Stimulated activated CD8-positive, alpha-beta memory T cell treated with anti-CD3 and anti-CD28 coated beads, Interleukin-15, amount 100 ng/mL, for 4 hours (primary cell): ENCODE measurements around the gene PPP2R5E.

Experiments
- DNase-seq, 2 donors: peaks; one replicate each; pipeline ENCODE4 v3.0.0-alpha.2; 2020; ENCODE audit warnings: low read depth in 2 of 2

The PPP2R5E gene

GRCh38 chr14:63472986-63473788 is 70.0 kb downstream of the PPP2R5E start:
- no peak for DNase-seq

DNA sequence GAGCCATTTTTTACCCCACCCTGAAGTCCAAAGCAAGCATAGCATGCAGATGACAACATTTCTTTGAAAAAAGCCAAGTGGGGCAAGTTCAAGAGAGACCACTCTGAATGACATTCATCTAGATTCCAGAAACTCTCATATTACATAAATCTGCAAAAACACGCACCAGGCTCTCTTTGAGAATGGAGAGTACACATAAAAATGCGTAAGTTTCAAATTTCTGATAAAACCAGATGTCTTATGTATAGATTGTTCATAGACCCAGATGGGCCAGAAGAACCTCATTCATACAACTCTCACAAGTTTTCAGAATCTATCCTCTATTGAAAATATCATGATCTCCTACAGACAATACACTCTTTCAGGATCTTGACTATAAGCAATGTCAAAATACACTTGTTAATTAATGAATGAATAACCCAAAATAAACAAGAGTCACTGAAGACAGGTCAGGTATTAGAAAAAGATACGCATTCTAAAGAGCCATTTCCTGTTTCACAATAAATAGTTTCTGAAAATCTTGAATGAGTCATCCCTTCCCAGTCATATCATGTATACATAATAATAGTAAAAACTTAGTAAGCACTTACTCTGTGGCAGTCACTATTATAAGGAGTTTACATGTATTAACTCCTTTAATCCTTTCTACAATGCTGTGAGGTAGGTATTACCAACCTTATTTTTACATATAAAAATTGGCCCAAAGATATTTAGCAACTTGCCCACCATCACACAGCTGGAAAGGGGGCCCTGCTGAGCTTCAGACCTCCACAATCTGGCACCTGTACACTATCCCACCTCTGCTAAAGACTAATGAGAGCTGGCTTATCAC is 72.0 kb downstream of the PPP2R5E start:
- no peak for DNase-seq

- no peak for DNase-seq
Measured at GRCh38 chr14:63468294-63468693, 74.9 kb downstream of the PPP2R5E start.

- no peak for DNase-seq
Measured at GRCh38 chr14:63467440-63468072, 75.6 kb downstream of the PPP2R5E start.

GRCh38 chr14:63465347-63465746 is 77.8 kb downstream of the PPP2R5E start:
- no peak for DNase-seq

- no peak for DNase-seq
Measured at GRCh38 chr14:63460680-63461369, 82.4 kb downstream of the PPP2R5E start.

DNA sequence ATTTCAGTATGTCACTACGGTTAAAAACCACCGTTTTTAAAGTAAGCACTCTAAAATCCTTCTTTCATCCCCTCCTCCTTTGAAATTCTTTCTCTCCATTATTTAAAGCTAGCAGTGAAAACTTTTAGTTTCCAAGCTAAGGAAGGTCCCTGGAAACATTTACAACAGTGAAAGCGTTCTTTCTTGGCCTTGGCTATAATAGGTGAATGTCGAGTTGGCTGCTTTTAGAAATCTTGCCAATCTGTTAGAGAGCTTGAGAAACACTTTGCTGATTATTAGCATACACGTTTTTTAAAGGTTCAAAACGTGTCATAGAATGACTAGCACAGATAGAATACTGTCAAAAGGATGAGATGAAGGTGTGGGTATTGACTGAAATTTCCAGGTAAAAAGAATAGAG is 83.4 kb downstream of the PPP2R5E start:
- no peak for DNase-seq

DNA sequence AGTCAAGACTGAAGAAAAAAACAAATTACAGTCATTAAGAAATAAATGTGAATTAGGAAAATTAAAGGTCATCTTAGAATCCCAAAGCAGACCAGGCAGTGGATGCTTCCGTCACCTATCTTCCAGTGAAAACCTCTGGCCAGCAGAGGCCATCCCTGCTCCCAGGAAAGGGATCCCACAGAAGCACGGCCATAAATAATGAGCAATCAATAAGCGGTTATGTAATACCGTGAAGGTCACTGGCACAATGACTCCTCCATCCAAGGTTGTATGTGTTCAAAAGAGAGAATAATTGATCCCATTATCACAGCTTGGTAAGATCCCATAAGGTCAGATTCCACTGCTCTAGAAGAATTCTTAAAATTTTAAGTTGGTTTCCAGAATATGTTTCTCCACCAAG is 85.7 kb downstream of the PPP2R5E start:
- DNase-seq: no peak

DNA sequence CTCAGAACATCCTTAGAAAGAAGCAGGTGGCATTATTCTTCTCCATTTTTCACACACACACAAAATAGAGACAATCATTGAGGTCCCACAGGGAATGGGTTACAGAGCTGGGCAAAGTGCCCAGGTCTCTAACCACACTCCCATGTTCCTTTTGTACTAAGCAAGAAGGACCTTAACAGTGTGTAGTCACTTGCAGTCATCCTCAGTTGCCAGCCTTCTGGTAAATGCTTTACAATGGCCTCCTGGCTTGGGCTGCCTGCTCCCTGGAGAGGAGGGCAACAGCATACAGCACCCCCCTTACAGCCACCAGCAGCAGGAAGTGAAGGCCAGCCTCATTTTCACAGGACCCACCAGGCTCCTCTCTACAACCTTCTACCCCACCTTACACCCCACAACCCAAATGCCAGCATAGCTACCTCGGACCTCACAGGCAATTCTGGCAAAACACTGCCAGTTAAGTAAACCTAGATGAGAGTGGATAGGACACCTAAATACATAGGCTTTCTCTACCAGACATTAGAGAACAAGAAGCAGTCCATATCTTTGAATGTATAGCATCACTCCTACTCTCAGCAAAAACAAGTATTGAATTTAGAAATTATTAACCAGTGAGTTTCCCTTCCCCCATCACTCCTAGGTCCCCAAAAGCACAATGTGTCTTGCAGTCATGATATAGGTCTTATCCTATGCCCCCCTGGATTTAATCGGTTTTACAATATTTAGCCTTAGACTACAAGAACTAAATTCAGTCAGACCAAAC is 88.1 kb downstream of the PPP2R5E start:
- no peak for DNase-seq

GRCh38 chr14:63454436-63454835 is 88.7 kb downstream of the PPP2R5E start:
- DNase-seq: no peak

DNA sequence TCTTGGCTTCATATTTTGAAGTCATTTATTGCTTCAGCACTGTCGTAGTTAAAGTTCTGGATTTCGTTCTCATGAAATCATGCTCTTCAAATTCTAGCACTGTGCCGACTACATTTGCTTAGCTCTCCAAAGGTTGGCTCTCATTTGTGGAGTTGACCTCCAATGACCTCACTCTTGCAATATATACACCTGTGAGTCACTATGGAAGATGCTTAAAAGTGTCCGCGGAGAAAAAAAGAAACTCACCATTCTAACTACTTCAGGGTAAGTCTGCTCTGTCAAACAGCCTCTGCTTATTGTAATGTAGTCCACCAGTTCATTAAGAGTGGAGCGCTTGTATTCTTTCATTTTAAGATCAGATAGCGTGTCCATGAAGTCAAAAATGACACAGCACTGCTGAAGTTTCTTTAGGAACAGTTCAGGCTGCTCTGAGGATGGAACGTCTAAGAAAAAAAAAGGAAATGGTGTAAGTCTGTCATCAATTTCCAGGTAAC is 89.7 kb downstream of the PPP2R5E start:
- DNase-seq: no peak

DNA sequence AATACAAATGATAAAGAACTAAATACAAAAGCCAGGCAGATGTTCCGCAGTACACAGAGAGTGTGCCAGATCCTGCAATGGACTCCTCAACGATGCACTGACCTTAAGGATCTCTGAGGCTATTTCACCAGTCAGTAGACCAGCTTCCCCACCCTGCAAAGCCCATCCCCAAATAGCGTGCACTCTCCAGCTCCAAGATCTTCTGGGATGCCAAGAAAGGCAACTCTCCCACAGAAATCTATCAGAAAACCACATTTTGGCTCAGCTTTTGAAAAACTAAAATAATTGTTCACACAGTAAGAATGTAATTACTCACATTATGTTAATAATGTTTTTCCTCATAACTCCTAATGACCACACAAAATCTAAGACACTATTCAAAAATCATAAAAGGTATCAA is 90.4 kb downstream of the PPP2R5E start:
- no peak for DNase-seq

DNA sequence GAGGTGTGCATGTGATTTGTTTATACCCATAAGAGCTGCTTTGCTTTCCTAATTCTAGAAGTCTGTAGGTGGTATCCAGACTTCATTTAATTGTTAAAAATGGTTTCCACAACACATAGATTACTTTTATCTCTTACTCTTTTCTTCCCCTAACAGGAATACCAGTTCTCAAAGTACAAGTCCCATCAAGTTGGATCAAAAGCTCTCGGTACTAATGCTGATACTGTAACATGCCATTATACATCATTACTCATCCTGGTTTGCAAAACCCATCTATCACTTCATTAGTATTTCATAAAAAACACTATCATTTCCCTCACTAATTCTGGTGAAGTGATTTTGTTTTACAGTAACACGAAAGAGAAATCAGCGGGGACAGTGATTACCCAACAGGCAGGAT is 94.3 kb downstream of the PPP2R5E start:
- no peak for DNase-seq

DNA sequence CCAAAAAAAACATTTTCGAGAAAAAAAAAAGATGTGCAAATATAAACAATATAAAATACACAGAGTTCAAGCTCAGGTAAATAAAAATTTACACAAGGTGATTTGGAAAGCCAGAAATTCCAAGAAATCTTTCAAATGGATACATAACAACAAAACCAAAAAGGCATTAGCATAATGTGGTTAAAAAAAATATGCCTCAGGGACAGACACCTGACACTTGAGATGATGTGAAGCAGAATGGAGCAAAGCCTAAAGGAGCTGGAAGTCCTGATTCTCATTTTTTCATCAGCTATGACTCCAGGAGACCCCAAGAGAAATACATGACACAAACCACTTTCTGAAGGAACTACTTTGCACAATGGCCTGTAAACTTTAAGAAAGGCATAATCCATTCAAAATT is 98.6 kb downstream of the PPP2R5E start:
- no peak for DNase-seq

GRCh38 chr14:63443988-63444387 is 99.2 kb downstream of the PPP2R5E start:
- DNase-seq: no peak

DNA sequence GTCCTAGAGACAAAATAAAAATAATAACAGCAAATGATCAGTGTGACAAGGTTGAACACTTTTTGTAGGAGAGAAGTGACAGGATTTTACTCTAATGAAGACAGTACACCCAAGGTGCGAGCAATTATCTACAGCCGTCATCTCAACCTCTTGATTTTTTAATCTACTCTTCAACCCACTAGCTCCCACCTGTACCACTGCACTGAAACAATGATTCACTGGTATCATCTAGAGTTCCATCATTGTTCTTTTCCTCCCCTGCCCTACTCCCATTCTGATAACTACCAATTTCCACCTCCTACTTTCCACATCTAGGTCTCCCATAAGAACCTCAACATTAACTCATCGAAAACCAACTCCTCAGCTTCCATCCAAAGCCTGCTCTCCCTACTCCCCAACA is 99.8 kb downstream of the PPP2R5E start:
- no peak for DNase-seq

GRCh38 chr14:63438065-63438757 is 105.0 kb downstream of the PPP2R5E start:
- peak in 1 of 2 donors; percentile 5 for DNase-seq

DNA sequence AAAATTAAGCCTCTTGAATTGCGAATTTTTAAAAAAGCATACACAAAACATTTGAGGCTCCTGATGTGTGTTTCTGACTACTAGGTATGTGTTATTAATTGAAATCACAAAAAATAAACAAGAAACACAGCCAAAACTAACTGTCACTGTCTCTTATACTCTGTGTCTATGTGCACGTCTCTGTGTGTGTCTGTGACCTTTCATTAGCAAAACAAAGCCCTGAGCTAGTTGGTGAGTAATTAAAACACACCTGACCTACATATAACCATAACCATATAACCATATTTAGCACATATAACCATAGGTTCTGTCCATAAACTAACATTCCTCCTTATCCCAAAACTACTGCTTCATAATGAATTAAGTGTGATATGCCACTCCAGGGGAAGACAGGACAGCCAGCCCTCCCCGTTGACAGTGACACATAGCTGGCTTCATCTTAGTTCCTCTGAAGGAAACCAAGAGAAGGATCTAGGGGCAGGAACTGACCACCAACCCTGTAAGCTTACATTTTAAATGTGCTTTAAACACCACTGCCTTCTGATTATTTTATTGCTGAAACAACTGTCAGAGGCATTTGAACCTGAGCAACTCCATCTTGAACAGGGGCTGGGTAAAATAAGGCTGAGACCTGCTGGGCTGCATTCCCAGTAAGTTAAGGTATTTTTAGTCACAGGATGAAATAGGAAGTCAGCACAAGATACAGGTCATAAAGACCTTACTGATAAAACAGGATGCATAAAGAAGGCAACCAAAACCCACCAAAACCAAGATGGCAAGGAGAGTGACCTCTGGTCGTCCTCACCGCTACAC is 106.7 kb downstream of the PPP2R5E start:
- no peak for DNase-seq

GRCh38 chr14:63435838-63436237 is 107.3 kb downstream of the PPP2R5E start:
- no peak for DNase-seq

GRCh38 chr14:63435204-63435603 is 108.0 kb downstream of the PPP2R5E start:
- DNase-seq: no peak
